HPDE6-E6E7 (cell line): ENCODE results near the gene DLGAP1.
"Not testable (repeated sequence)": the region's sequence is repeated elsewhere in the genome, so short reads cannot be mapped to it uniquely, and the experiment has no call there.

Source experiments
- DNase-seq: peaks from one replicate; pipeline ENCODE4 v3.0.0; 2011; ENCODE audit warnings: missing footprints; ENCODE audit errors: extremely low spot score

DLGAP1 gene

DNA sequence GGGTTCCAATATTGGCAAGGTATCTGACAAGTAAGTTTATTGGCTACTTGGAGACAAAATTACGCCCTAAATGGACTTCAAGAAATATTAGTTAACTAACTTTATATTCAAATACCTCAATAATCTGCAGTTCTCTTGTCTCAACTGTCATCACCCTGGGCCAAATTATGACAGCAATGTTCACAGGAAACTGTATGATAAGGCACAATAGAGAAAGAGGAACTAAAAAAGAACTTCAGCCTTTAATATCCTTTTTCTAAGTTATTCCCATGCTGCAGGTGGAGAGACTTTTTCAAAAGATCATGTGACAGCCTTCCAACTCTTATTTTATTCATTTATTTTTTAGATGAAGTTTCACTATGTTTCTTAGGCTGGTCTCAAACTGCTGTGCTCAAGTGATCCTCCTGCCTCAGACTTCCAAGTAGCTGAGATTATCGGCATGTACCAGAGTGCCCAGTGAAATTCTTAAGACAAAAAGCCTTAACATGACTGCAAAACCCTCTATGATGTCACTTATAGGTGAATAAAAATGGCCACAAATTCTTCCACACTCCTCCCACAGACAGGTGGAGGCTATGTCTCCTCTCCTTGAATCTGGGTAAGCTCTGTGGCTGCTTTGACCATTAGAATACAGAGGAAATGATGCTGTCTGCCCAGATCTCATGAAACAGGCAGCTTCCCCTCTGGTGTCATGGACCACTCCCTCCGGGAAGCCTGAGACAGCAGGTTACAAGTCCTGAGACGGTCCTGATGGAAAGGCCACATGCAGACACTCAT lies 794.2 kb downstream of the DLGAP1 start:
- no peak for DNase-seq

DNA sequence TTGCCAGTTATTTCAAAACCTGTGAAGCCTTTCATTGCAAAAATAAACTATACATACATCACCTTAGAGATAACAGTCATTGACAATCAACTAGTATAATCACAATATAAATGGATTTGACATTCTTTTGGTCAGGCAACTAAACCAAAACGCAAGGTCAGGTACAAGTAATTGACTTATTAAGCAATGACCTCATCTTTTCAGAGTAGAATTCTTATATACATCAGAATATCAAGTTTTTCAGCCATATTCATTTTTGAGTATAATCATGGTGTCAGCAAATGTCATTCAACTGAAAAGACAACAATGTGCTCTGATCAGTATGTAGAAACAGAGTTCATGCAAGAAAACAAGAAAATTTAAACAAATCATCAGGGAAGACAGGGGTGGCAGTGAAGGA lies 796.6 kb downstream of the DLGAP1 start:
- no peak for DNase-seq

DNA sequence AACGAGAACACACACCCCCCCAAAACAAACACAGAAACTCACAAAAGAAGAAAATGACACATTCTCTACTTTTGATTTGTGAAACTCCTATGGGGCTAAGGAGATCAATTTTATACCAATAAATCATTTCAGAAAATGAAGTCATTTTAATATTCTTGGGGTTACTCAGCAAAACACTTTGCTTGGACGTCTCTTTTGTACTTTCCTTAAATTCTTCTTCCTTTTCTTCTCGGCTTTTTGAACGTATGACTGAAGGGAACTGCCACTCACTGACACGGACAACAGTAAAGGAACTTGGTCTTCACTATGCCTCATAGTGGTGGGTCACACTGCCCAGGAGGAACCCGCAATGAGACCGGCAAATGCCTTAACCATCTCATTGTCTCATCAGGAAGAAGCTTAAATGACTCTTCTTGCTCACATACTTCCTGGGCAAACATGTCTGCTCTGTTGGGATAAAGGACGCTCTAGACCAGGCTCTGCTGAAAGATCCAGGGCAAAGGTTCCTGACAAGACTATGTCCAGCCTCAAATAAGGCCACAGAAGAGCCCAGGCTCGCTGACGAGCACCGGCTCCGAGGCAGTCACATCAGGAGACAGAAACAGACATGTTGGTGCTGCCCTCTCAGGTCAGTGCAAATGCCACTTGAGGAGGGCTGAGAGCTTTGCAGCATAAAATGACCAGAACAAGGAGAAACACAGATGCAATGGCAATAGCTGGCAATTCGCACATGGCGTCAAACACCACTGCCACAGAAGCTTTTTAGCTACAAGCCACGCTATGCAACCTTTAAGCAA lies 799.7 kb downstream of the DLGAP1 start:
- no peak for DNase-seq

DNA sequence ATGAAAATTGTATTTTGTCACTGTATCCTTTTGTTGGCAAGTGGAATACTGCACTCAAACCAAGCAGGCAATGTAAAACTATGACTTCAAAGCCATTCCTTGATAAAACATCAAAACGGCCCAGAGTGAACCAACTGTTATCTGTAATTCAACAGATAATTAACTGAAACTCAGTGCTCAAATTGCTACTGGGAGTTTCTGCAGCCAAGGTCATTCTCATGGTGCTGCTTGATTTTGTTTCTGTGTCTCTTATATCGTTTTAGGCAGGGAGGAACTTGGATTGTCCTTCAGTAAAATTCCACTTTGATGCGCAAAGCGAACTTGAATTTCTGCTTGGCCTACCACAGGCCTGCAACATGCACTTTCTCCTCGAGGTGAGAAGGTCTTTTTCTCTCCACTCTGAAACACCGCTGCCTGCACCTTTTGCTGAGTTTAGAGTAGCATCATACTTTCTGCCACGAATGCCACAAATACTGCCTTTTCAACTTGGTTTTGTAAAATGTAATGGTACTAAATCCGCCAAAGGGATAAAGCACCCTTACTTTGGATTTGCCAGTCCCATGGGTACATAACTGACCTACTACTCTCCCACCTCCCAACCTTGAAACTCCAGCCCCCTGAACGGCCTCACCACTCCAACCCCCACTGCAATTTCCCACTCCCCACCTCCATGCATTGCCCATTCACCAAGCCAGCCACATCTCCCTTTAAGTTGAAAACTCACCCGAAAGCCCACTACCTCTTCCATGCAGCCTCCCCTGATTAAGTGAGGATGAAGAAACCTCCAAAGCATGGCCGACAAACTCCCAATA lies 800.5 kb downstream of the DLGAP1 start:
- DNase-seq: no peak

DNA sequence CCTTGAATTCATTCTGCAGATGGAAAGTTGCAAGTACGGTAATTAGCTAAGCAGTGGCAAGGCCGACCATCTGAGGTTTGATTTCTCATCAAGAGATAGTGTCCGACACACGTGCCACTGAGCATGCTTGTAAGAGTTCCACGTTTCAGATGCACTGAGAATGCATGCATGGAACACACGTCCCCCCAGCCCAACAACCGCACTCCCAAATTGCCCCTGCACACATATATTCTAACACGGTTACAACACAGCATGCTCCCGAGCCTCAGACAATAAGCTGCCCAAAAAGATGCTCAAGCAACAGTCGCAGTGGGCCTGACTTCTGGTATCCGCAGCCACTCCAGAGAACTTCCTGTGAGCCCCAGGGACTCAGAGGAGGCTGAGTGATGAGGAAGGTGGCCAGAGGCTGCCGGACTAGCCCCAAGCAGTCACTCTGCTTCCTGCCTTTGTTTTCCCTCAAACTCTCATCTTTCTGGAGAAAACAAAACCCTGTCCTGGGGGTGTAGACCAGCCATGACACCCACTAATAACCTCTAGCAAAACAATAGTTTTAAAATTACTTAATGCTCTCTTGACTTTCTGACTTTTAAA lies 801.2 kb downstream of the DLGAP1 start:
- no peak for DNase-seq

DNA sequence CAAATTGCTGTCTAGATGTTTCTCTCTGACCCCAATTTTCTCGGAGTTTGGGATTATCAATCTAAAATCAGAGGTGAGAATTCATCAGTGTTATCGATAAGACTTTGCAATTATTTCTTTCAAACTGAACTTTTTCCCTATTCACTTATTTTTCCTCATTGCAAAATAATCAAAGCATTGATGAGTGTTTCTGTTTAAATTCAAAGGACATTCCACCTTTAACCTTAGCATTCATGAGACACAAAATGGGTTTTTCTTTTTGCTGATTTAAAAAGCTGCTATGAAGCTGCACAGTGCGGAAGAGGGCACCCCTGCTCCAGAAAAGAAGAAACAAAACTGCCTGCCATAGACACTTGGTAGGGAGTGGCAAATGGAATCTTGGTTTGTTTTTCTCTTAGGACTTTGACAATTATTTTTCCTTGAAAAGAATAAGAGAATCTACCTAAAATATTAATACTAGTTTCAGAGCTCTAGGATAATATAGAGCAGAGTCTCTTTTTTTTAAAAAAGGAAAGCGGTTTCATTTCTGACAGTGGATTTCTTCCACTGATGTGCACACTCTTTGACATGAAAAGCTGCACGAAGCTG lies 801.8 kb downstream of the DLGAP1 start:
- DNase-seq: no peak

DNA sequence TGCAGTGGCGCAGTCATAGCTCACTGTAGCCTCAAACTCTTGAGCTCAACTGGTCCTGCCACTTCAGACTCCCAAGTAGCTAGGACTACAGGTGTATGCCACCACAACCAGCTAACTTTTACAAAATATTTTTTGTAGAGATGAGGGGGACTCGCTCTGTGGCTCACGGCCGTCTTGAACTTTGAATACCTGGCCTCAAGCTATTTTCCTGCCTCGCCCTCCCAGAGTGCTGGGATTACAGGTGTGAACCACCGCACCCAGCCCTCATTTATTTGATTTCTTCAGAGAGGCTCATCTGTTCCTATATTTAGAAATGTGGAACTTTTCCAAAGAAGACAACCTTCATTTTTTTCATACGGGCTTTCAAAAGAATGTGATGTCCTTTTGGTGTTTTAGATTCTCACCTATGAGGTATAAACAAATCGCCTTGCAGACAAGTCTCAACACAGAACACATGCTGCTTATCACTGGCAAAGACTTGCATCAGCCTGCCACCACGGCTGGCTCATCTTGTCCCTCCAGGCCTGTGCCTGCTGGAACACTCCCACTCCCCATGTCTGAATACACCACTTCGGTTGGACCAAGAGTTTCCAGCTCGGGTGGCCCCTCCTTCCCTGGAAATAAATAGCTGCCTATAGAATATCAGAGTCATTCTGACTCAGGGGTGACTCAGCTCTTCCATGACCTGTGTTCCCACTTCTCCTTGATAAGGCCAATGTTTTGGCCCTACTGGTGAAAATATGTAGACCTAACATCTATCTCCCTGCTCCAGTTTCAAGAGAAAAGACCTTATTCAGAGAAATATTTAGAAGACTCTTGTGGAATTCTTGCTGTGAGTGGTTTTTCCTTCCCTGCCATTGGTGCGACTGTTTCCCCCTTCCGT lies 802.5 kb downstream of the DLGAP1 start:
- peak; percentile 98 for DNase-seq

DNA sequence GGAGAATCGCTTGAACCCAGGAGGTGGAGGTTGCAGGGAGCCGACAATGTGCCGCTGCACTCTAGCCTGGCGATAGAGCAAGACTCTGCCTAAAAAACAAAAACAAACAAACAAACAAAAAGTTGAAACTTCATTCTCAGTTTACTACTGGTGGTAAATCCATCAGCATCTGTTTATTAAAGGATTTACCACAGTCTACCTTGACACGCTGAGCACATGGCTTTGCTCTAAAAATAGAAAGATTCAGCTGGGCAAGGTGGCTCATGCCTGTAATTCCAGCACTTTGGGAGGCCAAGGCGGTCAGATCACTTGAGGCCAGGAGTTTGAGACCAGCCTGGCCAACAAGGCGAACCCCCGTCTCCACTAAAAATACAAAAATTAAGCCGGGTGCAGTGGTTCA lies 803.8 kb downstream of the DLGAP1 start:
- no peak for DNase-seq

DNA sequence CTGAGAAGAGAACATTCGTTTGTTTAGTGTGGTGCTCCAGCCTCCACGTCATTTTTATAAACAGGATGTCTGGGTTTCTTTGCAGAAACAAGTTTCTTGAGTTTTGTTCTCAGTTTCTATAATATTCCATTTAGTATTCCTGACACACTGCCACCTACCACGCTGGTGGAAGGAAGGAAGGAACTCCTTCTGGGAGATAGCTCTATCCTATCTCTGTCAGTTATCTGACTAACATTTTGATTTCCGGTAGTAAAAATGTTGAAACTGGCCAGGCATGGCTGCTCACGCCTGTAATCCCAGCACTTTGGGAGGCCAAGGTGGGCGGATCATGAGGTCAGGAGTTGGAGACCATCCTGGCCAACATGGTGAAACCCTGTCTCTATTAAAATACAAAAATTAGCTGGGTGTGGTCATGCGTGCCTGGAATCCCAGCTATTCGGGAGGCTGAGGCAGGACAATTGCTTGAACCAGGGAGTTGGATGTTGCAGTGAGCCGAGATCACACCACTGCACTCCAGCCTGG lies 804.5 kb downstream of the DLGAP1 start:
- DNase-seq: not testable (repeated sequence)

DNA sequence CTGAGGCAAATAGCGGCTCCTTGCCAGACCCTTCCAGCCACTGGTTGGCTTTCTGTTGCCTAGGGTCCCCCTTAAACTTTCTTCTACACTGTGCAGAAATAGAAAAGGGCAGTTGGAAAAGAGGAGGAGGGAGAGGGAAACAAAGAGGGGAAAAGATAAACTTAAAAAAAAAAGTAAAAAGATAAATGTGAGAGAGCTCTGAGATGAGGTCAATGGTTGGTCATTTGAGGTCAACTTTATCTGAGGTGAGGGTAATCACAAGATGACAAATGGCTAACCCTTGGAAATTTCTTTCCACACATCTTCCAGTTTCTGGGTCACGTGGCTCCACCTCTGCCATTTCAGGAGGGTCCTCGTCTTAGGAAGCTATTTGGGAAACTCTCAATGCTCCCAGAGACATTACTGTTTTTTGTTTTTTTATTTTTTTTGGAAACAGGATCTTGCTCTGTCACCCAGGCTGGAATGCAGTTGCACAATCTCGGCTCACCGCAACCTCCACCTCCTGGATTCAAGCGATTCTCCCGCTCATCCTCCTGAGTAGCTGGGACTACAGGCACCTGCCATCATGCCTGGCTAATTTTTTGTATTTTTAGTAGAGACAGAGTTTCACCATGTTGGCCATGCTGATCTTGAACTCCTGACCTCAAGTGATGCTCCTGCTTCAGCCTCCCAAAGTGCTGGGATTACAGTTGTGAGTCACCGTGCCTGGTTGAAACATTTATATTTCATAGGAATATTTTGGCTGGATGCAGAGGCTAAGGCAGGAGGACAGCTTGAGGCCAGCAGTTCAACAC lies 805.3 kb downstream of the DLGAP1 start:
- no peak for DNase-seq

DNA sequence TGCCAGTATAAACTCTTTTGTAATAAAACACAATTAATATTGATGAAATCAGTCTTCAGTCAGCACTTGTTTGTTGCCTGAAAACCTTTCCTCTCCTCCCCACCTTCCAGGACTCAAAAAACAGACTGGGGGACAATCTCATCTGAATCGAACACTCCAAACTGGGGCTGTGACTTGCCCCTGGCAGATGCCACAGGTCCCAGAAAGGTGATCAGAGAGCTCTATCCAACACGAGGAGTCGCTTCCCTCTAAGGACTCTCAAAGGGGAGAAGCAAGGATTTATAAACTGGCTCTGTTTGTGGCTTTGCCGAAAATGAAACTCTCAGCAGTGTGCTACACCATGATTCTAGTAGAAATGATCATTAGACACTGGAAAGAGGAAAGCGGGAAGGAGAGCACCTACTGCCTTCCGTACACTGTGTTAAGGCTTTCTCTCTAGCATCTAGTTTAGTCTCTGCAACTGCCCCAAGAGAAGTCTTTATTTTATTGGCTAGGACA lies 805.9 kb downstream of the DLGAP1 start:
- no peak for DNase-seq

DNA sequence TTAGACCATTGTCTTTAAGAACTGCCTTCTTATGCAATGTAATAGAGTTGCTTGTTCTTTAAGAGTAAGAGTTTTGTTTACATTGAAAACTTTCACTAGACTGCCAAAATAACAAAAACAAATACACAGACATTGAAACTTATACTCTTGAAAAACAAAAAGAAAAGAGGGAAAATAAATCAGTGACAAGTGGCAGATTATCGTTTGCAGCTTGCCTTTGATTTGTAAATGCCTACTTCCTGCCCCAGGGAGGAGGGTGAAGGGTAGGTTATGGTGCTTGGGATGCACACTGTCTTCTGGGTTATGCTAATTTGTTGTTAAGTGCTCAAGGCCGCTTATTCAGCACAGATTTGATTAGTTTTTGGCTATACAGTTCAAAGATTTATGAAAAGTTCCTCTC lies 806.5 kb downstream of the DLGAP1 start:
- DNase-seq: no peak

DNA sequence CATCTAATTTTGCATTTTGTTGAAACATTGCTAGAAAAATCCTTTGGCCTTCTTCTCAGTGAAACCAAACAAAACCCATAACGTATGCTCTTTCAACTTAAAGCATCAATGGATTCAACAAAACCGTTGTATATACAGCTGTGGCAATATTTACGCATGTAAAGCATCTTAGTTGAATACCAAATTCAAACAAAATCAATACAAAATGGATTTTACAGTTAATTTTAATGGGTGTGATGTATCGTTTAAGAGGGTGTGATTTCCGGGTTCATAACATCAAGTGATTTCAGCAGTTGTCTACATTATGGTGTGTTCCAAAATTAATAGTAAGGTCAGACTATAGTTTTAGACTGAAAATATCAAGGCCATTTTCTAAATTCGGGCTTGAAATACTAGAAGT lies 806.9 kb downstream of the DLGAP1 start:
- no peak for DNase-seq

DNA sequence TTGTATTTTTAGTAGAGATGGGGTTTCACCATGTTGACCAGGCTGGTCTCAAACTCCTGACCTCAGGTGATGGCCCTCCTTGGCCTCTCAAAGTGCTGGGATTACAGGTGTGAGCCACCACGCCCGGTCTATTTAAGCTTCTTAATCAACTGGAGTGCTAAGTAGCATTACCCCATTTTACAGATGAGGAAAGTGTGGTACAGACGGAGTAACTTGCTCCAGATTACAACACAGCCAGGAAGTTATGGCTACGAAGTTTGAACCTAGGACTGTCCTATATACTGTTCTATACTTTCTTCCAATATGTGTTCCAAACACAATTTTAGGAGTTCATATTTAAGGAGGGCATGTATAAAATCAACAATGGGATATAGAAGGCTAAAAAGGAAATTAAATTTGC lies 807.5 kb downstream of the DLGAP1 start:
- DNase-seq: no peak

DNA sequence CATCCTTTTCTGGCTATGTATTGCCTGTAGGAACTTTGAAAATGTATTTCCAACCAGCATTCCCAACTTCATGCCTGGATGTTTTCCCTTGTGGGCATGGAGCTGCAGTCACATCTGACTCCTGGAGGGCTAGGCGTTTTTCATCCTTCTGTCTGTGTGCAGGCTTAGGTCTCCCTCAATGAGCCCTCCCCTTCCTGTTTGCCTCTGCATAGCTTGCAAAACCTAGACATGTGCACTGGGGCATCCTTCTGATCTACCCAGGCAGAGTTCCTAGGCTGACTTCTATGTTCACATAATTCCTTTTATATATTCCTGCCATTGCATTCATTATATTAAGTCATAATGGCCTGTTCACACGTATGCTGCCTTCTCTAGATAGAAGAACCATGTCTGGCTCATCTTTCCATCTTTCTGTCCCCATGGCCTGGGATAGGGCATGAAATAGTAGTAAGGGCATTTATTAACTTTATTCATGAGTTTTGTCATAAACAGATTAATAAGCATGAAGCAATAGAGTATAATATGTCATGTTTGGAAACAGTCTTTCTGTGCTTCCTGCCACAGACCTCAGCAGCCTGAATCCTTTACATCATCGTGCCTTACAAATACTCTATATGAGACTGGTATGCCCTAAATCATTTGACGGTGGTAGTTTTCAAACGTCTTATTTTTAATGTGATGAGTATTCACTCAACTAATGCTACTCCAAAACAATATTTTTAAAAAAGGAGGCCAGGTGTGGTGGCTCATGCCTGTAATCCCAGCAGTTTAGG lies 809.5 kb downstream of the DLGAP1 start:
- no peak for DNase-seq

DNA sequence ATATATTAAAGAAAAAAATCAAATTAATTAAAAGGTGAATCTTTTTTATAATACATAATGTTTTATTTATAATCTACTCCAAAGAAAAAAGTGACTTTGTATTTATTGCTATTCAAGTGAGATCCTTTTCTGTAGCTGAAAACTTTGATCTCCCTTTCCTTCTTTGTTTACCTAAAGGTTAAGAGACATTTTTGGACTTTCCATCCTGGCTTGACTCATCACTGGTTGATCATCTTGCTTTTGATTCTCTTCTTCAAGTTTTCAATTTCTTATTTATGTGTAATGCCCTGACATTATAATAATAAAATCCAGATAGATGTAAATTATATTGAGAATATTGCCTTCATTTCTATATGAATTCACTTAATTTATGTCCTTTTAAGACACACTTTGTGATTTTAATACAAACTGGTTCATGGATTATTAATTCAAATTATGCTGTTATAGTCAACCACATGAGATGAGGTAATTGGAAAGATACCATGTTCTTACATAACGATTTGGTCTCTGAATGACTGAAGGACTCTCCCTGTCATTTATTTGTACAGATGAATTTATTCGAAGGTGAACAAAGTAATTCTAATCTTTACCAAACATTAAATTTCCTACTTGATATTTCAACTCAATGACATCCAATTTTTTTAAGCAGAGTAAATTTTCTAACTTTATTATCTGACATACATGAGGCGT lies 820.7 kb downstream of the DLGAP1 start:
- no peak for DNase-seq

DNA sequence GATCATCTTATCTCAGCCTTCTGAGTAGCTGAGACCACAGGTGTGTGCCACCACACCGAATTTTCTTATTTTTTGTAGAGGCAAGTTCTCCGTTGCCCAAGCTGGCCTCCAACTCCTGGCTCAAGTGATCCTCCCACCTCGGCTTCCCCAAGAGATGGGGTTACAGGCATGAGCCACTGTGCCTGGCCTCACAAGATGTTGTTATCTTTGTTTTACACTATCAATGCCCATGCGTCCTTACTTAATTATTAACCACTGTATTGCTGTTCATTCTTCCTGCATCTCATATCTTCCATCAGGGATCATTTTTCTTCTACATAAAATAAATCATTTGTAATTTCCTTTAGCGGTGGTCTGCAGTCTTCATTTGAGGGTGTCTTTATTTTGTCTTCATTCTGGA lies 823.2 kb downstream of the DLGAP1 start:
- DNase-seq: no peak

DNA sequence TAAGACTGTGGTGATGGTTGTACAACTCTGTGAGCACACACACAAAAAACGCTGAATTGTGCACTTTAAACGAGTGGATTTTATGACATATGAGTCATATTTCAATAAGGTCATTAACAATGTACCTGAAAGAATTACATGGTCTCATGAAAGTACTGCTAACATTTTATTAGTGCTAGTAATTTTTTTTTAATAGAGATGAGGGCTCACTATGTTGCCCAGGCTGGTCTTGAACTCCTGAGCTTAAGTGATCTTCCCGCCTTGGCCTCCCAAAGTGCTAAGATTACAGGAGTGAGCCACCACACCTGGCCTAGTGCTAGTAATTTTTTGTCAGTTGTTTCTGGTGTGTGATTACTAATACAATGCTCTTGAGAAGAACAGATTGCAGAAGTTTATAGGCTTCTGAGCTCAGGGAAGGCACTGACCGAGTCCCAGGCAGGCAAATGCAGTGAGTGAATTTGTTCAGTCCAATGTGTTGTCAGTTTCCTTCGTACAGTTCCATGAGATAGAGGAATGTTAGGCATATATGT lies 828.1 kb downstream of the DLGAP1 start:
- DNase-seq: no peak
